CD4-positive, alpha-beta T cell treated with Interleukin-15 for 1 hour (primary cell): ENCODE data around the gene NADSYN1.
"Not testable (repeated sequence)": the region's sequence is repeated elsewhere in the genome, so short reads cannot be mapped to it uniquely, and the experiment has no call there.

Experiments used
- DNase-seq: peaks from one replicate; pipeline ENCODE4 v3.0.0-alpha.2; 2020

NADSYN1 gene

DNA sequence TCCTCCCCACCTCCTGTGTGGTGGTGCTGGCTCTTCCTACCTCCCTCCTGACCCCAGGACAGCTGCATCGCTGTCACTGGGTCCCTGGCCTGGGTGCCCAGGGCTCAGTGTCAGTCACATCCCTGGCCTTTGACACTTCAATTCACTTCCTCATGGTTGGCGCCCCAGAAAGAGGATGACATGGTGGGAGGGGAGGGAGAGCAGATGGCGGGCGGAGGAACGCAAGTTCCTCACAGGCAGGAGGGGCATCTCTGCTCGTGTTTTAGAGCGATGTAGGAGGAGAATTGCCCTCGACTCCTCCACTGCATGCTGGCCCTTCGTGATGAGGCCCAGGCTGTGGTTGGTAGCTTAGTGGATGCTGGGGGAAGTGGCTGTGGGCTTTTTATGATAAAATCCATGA, 38.9 kb downstream of the NADSYN1 start:
- no peak for DNase-seq

DNA sequence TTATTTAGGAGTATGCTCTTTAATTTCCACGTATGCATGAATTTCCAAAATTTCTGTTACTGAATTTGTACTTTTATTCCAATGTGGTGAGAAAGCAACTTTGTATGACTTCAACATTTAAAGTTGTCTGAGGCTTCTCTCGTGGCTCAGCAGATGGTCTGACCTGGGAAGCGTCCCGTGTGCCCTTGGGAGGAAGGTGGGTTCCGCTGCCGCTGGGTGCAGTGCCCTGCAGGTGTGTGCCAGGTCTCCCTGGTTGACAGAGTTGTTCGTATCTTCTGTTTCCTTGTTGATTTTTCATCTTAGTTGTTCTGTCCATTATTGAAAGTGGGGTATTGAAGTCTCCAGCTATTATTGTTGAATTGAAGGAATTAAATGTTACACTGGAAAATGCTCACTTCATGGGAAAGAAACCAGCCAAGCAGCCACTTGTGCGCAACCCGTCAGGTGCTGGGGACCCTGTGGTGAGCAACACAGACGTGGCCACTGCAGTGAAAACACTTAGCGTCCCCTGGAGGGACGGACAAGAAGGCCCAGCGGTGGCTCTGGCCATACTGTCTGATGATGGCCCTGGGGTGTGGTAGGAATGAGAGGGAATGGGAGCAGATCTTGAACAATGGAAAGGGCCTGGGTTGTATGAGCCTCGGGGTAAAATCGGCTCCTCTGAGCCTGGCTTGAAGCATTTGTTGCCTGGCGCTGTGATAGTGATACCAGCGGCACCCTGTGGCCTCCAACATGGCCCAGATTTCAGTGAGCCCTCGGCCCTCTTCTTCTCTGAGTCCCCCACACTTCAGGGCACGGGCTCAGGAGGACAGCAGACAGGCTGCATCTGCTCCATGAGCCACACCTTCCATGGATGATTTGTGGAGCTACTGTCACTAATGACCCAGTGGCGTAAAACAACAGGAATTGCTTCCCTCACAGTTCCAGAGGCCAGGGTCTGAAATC, 42.6 kb downstream of the NADSYN1 start:
- DNase-seq, result no peak

- DNase-seq, result no peak
Observed at GRCh38 chr11:71496421-71496820, 43.4 kb downstream of the NADSYN1 start.

DNA sequence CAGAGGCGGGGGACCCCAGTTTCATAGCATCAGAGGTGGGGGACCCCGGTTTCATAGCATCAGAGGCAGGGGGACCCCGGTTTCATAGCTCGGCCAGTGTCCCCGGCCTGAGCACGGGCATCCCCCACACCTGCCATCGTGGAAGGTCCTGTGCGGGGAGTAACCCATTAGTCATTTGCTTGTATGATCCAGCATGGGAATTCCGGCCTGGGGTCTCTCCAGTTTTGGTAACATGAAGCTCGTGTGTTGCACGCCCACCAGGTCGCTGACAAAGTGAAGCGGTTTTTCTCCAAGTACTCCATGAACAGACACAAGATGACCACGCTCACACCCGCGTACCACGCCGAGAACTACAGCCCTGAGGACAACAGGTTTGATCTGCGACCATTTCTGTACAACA, 45.1 kb downstream of the NADSYN1 start:
- no peak for DNase-seq

DNA sequence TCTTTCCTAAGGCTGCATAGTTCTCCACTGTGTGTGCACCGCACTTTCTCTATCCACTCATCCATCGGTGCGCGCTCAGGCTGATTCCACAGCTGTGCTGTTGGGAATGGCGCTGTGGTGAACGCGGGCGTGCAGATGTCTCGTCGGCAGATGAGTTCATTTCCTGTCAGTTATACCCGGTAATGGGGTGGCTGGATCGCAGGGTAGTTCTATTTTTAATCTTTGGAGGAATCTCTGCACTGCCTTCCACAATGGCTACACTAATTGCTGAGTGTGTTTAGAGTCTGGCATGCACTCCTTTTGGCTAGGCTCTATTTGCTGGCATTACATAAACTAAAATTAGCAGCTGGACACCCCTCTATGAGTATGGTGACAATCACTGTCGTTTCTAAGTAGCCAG, 46.1 kb downstream of the NADSYN1 start:
- DNase-seq, result no peak

GRCh38 chr11:71499546-71499945, 46.5 kb downstream of the NADSYN1 start:
- no peak for DNase-seq

- no peak for DNase-seq
Observed at GRCh38 chr11:71500601-71501021, 47.6 kb downstream of the NADSYN1 start.

DNA sequence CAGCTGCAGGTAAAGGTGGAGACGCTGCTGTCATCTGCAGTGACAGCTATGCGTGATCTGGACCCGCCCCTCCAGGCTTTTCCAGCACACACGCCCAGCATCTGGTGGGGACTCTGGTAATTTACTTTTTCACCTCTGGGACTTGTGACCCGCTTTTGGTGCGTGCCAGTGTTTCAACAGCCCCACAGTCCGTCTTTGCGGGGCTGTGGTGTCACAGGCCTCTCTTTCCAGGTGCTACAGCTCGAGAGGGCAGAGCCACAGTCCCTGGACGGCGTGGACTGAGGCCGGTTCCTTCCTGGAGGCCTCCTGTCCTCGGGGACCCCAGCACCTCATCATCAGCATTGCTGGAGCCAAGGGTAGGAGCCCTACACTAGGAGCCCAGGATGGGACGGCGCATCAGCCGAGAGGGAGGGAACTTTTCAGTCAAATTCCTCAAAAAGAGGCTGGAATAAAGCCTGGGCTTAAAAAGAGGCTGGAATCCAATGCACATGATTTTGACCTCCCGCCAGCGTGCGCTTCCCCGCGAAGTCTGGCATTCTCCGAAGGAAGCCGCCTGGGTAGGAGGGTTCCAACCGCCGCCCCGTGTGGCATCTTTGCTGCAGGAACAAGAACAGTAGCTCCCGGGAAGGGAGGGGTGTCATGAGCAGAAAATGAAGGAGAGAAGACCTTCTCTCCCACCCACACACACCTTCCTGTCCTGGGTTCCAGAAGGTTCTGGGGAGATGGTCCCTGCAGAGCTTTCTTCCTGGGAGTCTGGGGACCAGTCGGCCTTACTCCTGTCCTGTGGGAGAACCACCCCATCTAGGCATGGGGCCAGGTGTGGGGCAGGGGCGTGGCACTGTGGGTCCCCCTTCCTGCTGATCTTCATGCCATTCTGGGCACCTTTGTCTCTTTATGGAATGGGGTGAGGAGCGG, 48.3 kb downstream of the NADSYN1 start:
- DNase-seq, result no peak

GRCh38 chr11:71502026-71502425, 49.0 kb downstream of the NADSYN1 start:
- no peak for DNase-seq

- no peak for DNase-seq
Observed at GRCh38 chr11:71502871-71503435, 50.0 kb downstream of the NADSYN1 start.

DNA sequence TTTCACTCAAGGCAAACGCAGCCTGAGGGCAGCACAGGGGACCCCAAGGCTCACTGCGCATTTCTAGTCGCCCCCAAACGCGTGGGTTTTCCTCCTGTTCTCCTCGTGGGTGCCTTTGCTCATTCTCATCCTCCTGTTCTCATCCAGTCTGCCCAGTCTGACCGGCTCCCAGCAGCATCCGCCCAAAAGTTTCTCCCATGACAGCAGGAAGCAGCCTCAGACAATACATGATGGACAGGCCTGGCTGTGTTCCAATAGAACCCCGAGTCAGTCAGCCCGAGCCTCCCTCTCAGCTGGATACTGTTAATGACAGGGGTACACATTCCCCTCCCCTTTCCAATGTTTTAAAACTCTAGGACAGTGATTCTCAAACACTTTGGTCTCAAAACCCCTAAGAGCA, 51.5 kb downstream of the NADSYN1 start:
- DNase-seq, result no peak

- no peak for DNase-seq
Observed at GRCh38 chr11:71505001-71505400, 52.0 kb downstream of the NADSYN1 start.

DNA sequence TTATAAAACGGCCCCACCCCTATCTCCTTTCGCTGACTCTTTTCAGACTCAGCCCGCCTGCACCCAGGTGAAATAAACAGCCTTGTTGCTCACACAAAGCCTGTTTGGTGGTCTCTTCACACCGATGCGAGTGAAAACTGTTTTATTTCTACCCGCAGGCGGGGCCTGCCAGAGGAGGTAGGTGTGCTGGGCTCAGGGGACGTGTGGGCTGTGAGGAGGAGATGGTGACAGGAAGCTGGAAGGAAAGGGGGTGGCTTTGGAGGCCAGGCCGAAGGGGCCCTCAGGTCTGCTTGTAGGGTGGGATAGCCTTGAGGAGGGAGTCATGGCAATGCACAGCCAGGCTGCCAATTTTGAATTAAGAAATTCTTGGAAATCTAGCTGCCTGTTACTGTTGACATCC, 52.8 kb downstream of the NADSYN1 start:
- no peak for DNase-seq

- DNase-seq, result no peak
Observed at GRCh38 chr11:71507102-71507501, 54.1 kb downstream of the NADSYN1 start.

DNA sequence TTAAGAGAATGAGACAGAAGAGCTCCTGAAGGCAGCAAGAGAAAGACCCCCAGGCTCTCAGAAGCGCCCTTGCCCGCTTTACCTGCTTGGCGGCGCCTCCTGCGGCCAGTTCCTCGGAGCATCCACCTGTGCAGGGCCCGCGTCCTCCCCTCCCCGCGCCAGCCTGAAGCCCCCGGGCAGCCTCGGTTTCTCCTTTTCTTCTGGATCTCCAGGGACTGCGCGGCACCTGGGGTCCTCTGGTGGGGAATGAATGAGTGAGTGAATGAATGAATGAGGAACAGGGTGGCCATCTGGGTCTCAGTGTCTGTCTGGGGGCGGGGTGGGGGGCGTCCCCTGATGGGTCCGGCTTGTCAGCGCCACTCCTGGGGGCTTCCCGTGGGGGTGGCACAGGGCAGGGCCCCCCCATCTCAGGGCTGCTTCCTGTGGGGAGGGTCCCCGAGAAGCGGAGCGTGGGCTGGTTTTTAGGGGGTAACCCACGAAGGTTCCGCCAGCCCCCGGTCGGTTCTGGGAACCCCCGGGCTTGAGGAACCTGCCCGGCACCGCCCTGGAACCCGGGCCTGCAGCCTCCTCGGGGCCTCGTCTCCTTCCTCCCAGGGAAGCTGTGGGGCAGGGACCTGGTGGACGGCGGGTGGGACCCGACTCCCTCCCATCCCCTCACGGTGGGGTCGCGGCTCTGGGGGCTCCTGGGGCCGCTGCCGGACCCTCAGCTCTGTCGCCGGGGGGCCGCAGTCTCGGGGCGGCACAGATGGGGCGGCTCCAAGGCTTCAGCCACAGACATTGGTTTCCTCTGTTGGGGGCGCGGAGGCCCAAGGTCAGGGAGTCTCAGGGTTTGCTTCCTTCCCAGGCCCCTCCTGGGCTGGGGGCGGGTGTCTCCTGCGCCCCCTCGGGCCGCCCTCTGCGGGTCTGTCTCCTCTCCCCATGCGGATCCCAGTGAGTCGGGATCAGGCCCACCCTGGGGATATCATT, 65.8 kb downstream of the NADSYN1 start:
- DNase-seq, result no peak

GRCh38 chr11:71519546-71519945, 66.5 kb downstream of the NADSYN1 start:
- no peak for DNase-seq

- DNase-seq, result no peak
Observed at GRCh38 chr11:71525188-71525937, 72.4 kb downstream of the NADSYN1 start.

GRCh38 chr11:71525938-71526495, 73.0 kb downstream of the NADSYN1 start:
- no peak for DNase-seq

GRCh38 chr11:71526796-71527575, 74.0 kb downstream of the NADSYN1 start, which contains the start of gene KRTAP5-7:
Gene KRTAP5-7, plus strand, starts transcription at chr11:71527267. Its CDS starts 34 bp downstream, at chr11:71527301.
- not testable (repeated sequence) for DNase-seq
